GM12878 (cell line): ENCODE data around the gene VRK3. TPM values are rescaled to one million over a fixed set of nuclear protein-coding genes. Genes with fewer than 3 reads are reported as not detected.

Experiments
- ATAC-seq: fragments of 200-7000 bp; cut with Tn5 transposase; 3 replicates; pipeline ENCODE4 v1.9.1; 2020; ENCODE audit warnings: mild to moderate bottlenecking, moderate library complexity
- BruUV-seq: library from RNA; stranded (reverse); fragments of 400-500 nt; replicated peaks from 2 replicates; lab custom pipeline; 2021; lab: Mats Ljungman, UMichigan
- CTCF ChIA-PET: fragments of 300-600 bp; sonication (Branson Sonifier 250); formaldehyde crosslinking; extraction: SDS; loops from one replicate; lab custom pipeline; 2021; ENCODE audit warnings: inconsistent platforms; lab: Yijun Ruan, JAX
- POLR2A ChIA-PET: fragments of 350-600 bp; formaldehyde crosslinking; extraction: SDS; loops from one replicate; lab custom pipeline; 2021; ENCODE audit warnings: inconsistent platforms; lab: Charles Lee
- RAD21 ChIA-PET: fragments of 300-600 bp; sonication (Branson Sonifier 250); formaldehyde crosslinking; loops from one replicate; lab custom pipeline; 2023; ENCODE audit warnings: antibody characterized with exemption; ENCODE audit not compliant: unreplicated experiment; lab: Charles Lee
- SMC1A ChIA-PET: fragments of 300-600 bp; sonication (Branson Sonifier 250); formaldehyde crosslinking; loops from one replicate; lab custom pipeline; 2023; ENCODE audit not compliant: unreplicated experiment, uncharacterized antibody; lab: Charles Lee
- DNase-seq: peaks from one replicate; pipeline ENCODE4 v3.0.0-alpha.2; 2011; ENCODE audit warnings: low read depth, low spot score
- FAIRE-seq: peaks from 3 replicates; lab custom pipeline; 2011; peaks lifted over from hg19 to GRCh38; lab: Jason Lieb, UNC
- H2AFZ ChIP-seq: 2 replicates; pipeline ENCODE4 v1.6.0; 2011; ENCODE audit warnings: low read depth, low read length, control low read depth; ENCODE audit not compliant: control insufficient read depth
- H3K27ac ChIP-seq: 2 replicates; pipeline ENCODE4 v1.5.1; 2011; ENCODE audit warnings: control low read depth; ENCODE audit not compliant: control insufficient read depth, insufficient read depth
- H3K27me3 ChIP-seq, 2 experiments: replicated peaks in 1 of 2; 2 replicates each; pipeline versions ENCODE4 v1.6.0 to v1.6.1; 2011; ENCODE audit warnings: low read length in 1 of 2; ENCODE audit not compliant: control insufficient read depth in 2 of 2, insufficient read depth in 2 of 2
- H3K36me3 ChIP-seq, 2 experiments: 2 replicates each; pipeline ENCODE4 v1.5.1; 2011; ENCODE audit warnings: low read length in 1 of 2; ENCODE audit not compliant: control insufficient read depth in 2 of 2, insufficient read depth in 2 of 2
- H3K4me1 ChIP-seq: 2 replicates; pipeline ENCODE4 v1.6.1; 2011; ENCODE audit warnings: mild to moderate bottlenecking, low read length, moderate library complexity, mixed read lengths; ENCODE audit not compliant: control insufficient read depth, insufficient read depth
- H3K4me2 ChIP-seq: 2 replicates; pipeline ENCODE4 v1.6.0; 2011; ENCODE audit warnings: control low read depth; ENCODE audit not compliant: control insufficient read depth, insufficient read depth
- H3K4me3 ChIP-seq: fragments of 200-600 bp; sonication (generic); 2 replicates; pipeline ENCODE4 v1.5.1; 2016
- H3K79me2 ChIP-seq: 2 replicates; pipeline ENCODE4 v1.6.0; 2011; ENCODE audit warnings: low read length; ENCODE audit not compliant: control insufficient read depth, insufficient read depth
- H3K9ac ChIP-seq: 2 replicates; pipeline ENCODE4 v1.8.0; 2011; ENCODE audit warnings: low read length, control low read depth, mixed read lengths; ENCODE audit not compliant: control insufficient read depth, insufficient read depth
- H3K9me3 ChIP-seq: replicated peaks from 3 replicates; pipeline ENCODE4 v1.5.1; 2011; ENCODE audit warnings: mild to moderate bottlenecking, low read length; ENCODE audit not compliant: control insufficient read depth, insufficient read depth
- H4K20me1 ChIP-seq: 2 replicates; pipeline ENCODE4 v1.6.0; 2011; ENCODE audit not compliant: control insufficient read depth, insufficient read depth
- BACH1 ChIP-seq: fragments of 450-650 bp; IDR thresholded peaks from 2 replicates; pipeline ENCODE4 v1.6.1; 2017; ENCODE audit warnings: mild to moderate bottlenecking, borderline replicate concordance
- BMI1 ChIP-seq: fragments of 450-650 bp; IDR thresholded peaks from 2 replicates; pipeline ENCODE4 v1.6.1; 2016; ENCODE audit warnings: mild to moderate bottlenecking, moderate library complexity, borderline replicate concordance
- EZH2 ChIP-seq: IDR thresholded peaks from 2 replicates; pipeline ENCODE4 v1.6.1; 2012; ENCODE audit warnings: low read depth, mild to moderate bottlenecking, control low read depth, inconsistent platforms, low read length, borderline replicate concordance; ENCODE audit not compliant: control insufficient read depth
- GATAD2B ChIP-seq: fragments of 450-650 bp; conservative IDR thresholded peaks from 2 replicates; pipeline ENCODE4 v1.6.1; 2017; ENCODE audit warnings: low read depth, mild to moderate bottlenecking, moderate library complexity
- in situ Hi-C: fragments of 300-500 bp; cut with MboI; formaldehyde crosslinking; loops from 9 replicates; pipeline ENCODE4 v1.14.3; 2018; ENCODE audit warnings: mixed read lengths
- intact Hi-C: fragments of 100-400 bp; cut with micrococcal nuclease; formaldehyde crosslinking; loops from one replicate; pipeline ENCODE4 v1.14.2; 2022; ENCODE audit not compliant: unreplicated experiment
- polyA plus RNA-seq, 11 experiments: library from polyadenylated mRNA; depleted of rRNA in 4 of 11; unstranded in 6 of 11; stranded (reverse) in 5 of 11; fragments of >200 nt; fragmentation: Nextera tagmentation in 4 of 11; fragmentation: Illumina TruSeq in 1 of 11; extraction: Ambion mirVana in 4 of 11; extraction: Trizol in 1 of 11; gene quantifications; 1 replicate in 1 of 11; 2 replicates in 10 of 11; pipeline versions ENCODE4 v1.2.1 to v1.2.3, GENCODE V29; 2011 to 2016; ENCODE audit warnings: inconsistent platforms in 2 of 11, missing spikeins in 2 of 11, low read depth in 1 of 11
- total RNA-seq, 4 experiments: library from RNA; depleted of rRNA in 3 of 4; stranded (reverse); fragments of >200 nt in 3 of 4; fragmentation: Illumina TruSeq in 1 of 4; extraction: Trizol in 1 of 4; gene quantifications; 2 replicates each; pipeline versions ENCODE4 v1.2.1 to v1.2.3, GENCODE V29; 2013 to 2021
- TF ChIP-seq, protein P1 (sequence below): fragments of 450-650 bp; IDR thresholded peaks from 2 replicates; pipeline ENCODE4 v1.6.1; 2017; ENCODE audit warnings: borderline replicate concordance
- TF ChIP-seq, protein P2 (sequence below): IDR thresholded peaks from 2 replicates; pipeline ENCODE4 v1.6.1; 2012; ENCODE audit warnings: low read depth, low read length, improper control_type of control experiment

Gene VRK3
- total and polyA plus RNA-seq, 10 of the 15 experiments (the other 5 are each of a cell fraction or from before 2014, with no cell fraction given): 17.3 to 61.9 (median 35.5) TPM

DNA sequence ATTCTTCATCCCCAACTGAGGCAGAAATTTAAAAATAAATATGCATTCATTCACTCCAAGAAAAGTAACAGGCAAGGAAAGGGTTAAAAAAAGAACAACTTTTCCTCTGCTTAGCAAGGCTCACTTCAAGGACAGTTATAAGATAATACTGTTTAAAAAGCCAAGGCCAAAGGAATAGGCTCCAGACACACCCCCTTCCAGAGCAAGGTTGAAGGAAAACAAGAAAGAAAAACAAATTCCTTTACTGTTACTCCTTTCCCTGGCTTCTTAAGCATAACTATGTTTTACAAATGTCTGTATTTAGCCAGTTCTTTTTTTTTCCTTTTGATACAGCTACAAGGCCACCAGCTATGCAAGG is 72.7 kb downstream of the VRK3 start:
- H3K27ac ChIP-seq: no peak overlapping the region
- no peaks in the 10 kb centered on the region; a peak in 1 of 4 replicates for H3K27me3 ChIP-seq
- SMC1A ChIA-PET: interaction anchor here (1.1 kb wide), 1 partner anchor 11 kb away, joined by 3 read pairs; no protein-coding TSS in a partner anchor
- H2AFZ ChIP-seq: no peak overlapping the region
- H4K20me1 ChIP-seq: no peaks in the 10 kb centered on the region
- H3K4me2 ChIP-seq: no peak overlapping the region
- CTCF ChIA-PET: interaction anchor here (0.9 kb wide), 1 partner anchor 184 kb away, joined by 3 read pairs; no protein-coding TSS in a partner anchor
- in situ Hi-C loops (no loop called here), intact Hi-C loops (no loop called here)
- H3K9ac ChIP-seq: no peak overlapping the region
- BruUV-seq: no TSS peak
- TF ChIP-seq GATAD2B (no peak), BMI1 (no peak), EZH2 (no peak), BACH1 (no peak)
- TF ChIP-seq, protein P1, sequence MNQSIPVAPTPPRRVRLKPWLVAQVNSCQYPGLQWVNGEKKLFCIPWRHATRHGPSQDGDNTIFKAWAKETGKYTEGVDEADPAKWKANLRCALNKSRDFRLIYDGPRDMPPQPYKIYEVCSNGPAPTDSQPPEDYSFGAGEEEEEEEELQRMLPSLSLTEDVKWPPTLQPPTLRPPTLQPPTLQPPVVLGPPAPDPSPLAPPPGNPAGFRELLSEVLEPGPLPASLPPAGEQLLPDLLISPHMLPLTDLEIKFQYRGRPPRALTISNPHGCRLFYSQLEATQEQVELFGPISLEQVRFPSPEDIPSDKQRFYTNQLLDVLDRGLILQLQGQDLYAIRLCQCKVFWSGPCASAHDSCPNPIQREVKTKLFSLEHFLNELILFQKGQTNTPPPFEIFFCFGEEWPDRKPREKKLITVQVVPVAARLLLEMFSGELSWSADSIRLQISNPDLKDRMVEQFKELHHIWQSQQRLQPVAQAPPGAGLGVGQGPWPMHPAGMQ: no peak
- TF ChIP-seq, protein P2, sequence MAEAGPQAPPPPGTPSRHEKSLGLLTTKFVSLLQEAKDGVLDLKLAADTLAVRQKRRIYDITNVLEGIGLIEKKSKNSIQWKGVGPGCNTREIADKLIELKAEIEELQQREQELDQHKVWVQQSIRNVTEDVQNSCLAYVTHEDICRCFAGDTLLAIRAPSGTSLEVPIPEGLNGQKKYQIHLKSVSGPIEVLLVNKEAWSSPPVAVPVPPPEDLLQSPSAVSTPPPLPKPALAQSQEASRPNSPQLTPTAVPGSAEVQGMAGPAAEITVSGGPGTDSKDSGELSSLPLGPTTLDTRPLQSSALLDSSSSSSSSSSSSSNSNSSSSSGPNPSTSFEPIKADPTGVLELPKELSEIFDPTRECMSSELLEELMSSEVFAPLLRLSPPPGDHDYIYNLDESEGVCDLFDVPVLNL: no peak
- H3K4me1 ChIP-seq: peaks cover 17% of the 10 kb centered on the region
- H3K4me3 ChIP-seq: no peak overlapping the region
- FAIRE-seq: no peak
- DNase-seq: no peak
- H3K36me3 ChIP-seq: no peaks in the 10 kb centered on the region
- no peak for ATAC-seq
- RAD21 ChIA-PET: no interaction called here
- no peaks in the 10 kb centered on the region for H3K79me2 ChIP-seq
- POLR2A ChIA-PET: no interaction called here
- H3K9me3 ChIP-seq: no peaks in the 10 kb centered on the region
